Peyer's patch (tissue), 4 donors: ENCODE data around the gene GPBP1. TPM values are rescaled to one million over a fixed set of nuclear protein-coding genes. Genes with fewer than 3 reads are reported as not detected.

Source experiments
- DNase-seq, 3 donors: peaks; one replicate each; pipeline ENCODE4 v3.0.0-alpha.2; 2017 to 2019
- H3K27ac ChIP-seq, 4 donors: fragments of 200-600 bp; sonication (generic); one replicate each; pipeline ENCODE4 v1.5.1; 2016 to 2019
- H3K27me3 ChIP-seq, 2 donors: fragments of 200-600 bp; sonication (generic); one replicate each; pipeline ENCODE4 v1.5.1; 2019
- H3K36me3 ChIP-seq, 3 donors: fragments of 200-600 bp; sonication (generic); one replicate each; pipeline ENCODE4 v1.5.1; 2016 to 2019
- H3K4me1 ChIP-seq, 4 donors: fragments of 200-600 bp; sonication (generic); one replicate each; pipeline ENCODE4 v1.5.1; 2016 to 2019
- H3K4me3 ChIP-seq, 4 donors: fragments of 200-600 bp; sonication (generic); 1 replicate in 3 of 4; 2 replicates in 1 of 4; pipeline ENCODE4 v1.5.1; 2016 to 2019; ENCODE audit warnings: mild to moderate bottlenecking in 1 of 4
- H3K9me3 ChIP-seq, 4 donors: fragments of 200-600 bp; sonication (generic); one replicate each; pipeline ENCODE4 v1.5.1; 2016 to 2019; ENCODE audit warnings: mild to moderate bottlenecking in 1 of 4
- POLR2A ChIP-seq, 2 donors: fragments of 450-650 bp; IDR thresholded peaks; one replicate each; pipeline ENCODE4 v1.5.1; 2017; ENCODE audit warnings: antibody characterized with exemption in 2 of 2, mild to moderate bottlenecking in 2 of 2, moderate library complexity in 2 of 2
- total RNA-seq, 4 donors: library from RNA; depleted of rRNA; stranded (reverse); fragments of >200 nt; gene quantifications; one replicate each; pipeline ENCODE4 v1.1.0, GENCODE V29; 2016
- TF ChIP-seq, protein P1 (sequence below), 6 experiments: fragments of 450-650 bp in 4 of 6; fragments of 200-600 bp in 2 of 6; sonication (generic) in 1 of 6; IDR thresholded peaks; one replicate each; pipeline ENCODE4 v1.5.1; 2017 to 2019; ENCODE audit warnings: antibody characterized with exemption in 6 of 6, mild to moderate bottlenecking in 3 of 6, moderate library complexity in 1 of 6

The GPBP1 gene
- total RNA-seq, 4 donors from 2014 or later = 67.0 to 191 (median 81.7) TPM

DNA sequence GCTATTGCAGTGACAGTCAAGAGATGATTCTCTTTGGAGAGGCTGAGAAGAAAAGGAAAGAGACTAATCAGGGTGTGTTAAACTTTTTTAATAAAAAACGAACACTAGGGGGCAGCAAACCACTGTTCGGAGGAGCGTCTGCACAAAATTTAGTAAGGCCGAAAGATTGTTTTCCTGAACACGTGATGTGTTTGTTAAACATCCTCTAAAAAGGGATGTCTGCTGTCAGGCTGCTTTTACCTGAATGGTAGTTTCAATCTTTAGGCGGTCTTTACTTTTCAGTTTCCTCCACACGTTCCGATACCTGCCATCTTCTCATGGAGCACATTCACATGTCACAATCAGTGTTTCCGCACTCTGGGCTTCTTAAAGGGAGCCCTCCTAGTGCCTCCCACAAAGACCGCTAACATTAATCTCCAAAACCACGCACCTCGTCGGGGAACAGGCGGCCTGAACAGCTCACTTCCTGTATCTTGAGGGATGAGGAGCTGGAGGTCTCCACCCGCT, 125.2 kb downstream of the GPBP1 start:
- Histone ChIP-seq H3K27me3 (no peaks in the 10 kb centered on the region), H3K36me3 (no peaks in the 10 kb centered on the region), H3K4me3 (peak overlapping the region in 1 of 4 donors; percentile 26), H3K27ac (peak overlapping the region in 1 of 4 donors; percentile 3), H3K4me1 (peaks cover 0 to 5% (median 2%) of the 10 kb centered on the region in 4 donors), H3K9me3 (no peaks in the 10 kb centered on the region)
- DNase-seq = peak in 2 of 3 donors; percentile 16 to 49
- TF ChIP-seq POLR2A (IDR thresholded peaks at IDR 0.05) = no peak
- TF ChIP-seq, protein P1, sequence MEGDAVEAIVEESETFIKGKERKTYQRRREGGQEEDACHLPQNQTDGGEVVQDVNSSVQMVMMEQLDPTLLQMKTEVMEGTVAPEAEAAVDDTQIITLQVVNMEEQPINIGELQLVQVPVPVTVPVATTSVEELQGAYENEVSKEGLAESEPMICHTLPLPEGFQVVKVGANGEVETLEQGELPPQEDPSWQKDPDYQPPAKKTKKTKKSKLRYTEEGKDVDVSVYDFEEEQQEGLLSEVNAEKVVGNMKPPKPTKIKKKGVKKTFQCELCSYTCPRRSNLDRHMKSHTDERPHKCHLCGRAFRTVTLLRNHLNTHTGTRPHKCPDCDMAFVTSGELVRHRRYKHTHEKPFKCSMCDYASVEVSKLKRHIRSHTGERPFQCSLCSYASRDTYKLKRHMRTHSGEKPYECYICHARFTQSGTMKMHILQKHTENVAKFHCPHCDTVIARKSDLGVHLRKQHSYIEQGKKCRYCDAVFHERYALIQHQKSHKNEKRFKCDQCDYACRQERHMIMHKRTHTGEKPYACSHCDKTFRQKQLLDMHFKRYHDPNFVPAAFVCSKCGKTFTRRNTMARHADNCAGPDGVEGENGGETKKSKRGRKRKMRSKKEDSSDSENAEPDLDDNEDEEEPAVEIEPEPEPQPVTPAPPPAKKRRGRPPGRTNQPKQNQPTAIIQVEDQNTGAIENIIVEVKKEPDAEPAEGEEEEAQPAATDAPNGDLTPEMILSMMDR (IDR thresholded peaks at IDR 0.05) = peak; percentile 56 to 79 (median 70)

DNA sequence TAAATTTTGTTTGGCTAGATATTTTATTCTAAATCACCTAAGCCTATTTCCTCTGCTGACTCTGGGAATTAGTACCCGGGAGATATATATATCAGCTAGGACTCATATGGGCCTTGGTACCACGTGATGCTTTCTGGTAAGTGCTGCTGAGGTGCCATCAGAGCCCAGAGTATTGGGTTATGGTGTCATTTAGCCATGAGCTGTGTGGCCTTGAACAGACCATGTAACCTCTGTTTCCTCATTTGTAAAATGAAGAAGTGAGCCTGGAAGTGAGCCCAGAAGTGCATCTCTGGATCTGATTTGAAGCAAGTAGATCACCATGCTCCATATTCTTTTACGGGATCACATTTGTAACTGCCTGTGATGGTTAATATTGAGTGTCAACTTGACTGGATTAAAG, 126.1 kb downstream of the GPBP1 start:
- no peak for DNase-seq
- no peak overlapping the region for H3K27ac ChIP-seq
- H3K36me3 ChIP-seq = no peaks in the 10 kb centered on the region
- TF ChIP-seq, protein P1 (IDR thresholded peaks at IDR 0.05) = no peak
- no peak for TF ChIP-seq POLR2A (IDR thresholded peaks at IDR 0.05)
- H3K4me1 ChIP-seq = peaks cover 0 to 5% (median 2%) of the 10 kb centered on the region in 4 donors
- H3K27me3 ChIP-seq = no peaks in the 10 kb centered on the region
- H3K9me3 ChIP-seq = no peaks in the 10 kb centered on the region
- no peak overlapping the region for H3K4me3 ChIP-seq

DNA sequence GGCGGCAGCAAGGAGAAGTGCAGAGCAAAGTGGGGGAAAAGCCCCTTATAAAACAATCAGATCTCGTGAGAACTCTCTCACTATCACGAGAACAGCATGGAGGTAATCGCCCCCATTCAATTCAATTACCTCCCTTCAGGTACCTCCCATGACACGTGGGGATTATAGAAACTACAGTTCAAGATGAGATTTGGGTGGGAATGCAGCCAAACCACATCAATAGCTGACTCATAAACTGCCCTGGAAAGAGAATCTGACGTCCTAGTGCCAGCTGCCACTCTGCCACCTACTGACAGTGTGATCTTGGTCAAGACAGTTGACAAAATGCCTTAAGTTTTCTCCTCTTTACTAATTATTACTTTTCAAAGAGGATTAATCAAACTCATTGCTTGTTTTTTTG, 128.3 kb downstream of the GPBP1 start:
- Histone ChIP-seq H3K27me3 (no peaks in the 10 kb centered on the region), H3K4me1 (peaks cover 0 to 5% (median 2%) of the 10 kb centered on the region in 4 donors), H3K4me3 (no peak overlapping the region), H3K27ac (no peak overlapping the region), H3K36me3 (no peaks in the 10 kb centered on the region), H3K9me3 (peaks cover 0 to 2% (median 0%) of the 10 kb centered on the region in 4 donors)
- DNase-seq = no peak
- no peak for TF ChIP-seq POLR2A (IDR thresholded peaks at IDR 0.05)
- TF ChIP-seq, protein P1 (IDR thresholded peaks at IDR 0.05) = no peak

DNA sequence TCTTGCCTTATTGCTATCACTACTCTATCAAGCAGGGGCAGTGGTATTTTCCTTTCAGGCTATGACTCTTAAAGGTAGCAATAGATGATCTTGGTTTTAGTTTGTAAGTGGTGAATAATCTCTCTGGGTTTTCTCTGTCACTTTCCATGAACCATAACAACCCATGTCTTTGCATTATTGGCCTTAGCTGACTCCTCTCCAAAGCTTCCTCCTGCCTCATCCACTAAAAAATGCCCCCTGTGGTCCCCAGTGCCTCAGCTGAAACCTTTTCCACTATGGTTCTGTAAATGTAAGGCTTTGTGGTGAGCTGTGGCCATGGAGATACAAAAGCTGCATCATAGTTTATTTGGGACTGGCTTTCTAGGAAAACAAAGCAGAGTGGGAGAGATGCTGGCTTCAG, 128.8 kb downstream of the GPBP1 start:
- DNase-seq = no peak
- H3K4me1 ChIP-seq = peaks cover 0 to 5% (median 2%) of the 10 kb centered on the region in 4 donors
- no peak overlapping the region for H3K4me3 ChIP-seq
- TF ChIP-seq, protein P1 (IDR thresholded peaks at IDR 0.05) = no peak
- no peak for TF ChIP-seq POLR2A (IDR thresholded peaks at IDR 0.05)
- no peaks in the 10 kb centered on the region for H3K27me3 ChIP-seq
- H3K27ac ChIP-seq = no peak overlapping the region
- no peaks in the 10 kb centered on the region for H3K36me3 ChIP-seq
- peaks cover 0 to 2% (median 0%) of the 10 kb centered on the region in 4 donors for H3K9me3 ChIP-seq

DNA sequence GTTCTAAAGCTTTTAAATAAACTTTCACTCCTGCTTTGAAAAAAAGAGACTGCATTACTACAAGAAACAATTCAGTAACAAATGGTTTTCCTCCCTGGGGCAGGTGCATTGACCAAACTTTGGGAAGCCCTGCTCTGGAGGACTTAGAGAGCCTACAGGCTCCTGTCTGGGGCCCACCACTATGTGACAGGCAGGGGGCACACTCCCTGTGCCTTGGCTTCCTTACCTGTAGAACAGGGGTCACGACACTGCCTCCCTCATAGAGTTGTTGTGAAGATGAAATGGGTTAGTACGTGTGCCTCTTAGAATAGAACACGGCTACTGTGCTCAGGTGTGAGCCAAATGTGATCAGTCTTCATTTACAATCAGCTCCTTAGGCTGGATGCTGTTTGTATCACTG, 130.1 kb downstream of the GPBP1 start:
- no peaks in the 10 kb centered on the region for H3K4me1 ChIP-seq
- H3K36me3 ChIP-seq = no peaks in the 10 kb centered on the region
- no peak overlapping the region for H3K4me3 ChIP-seq
- no peak for DNase-seq
- no peak overlapping the region for H3K27ac ChIP-seq
- TF ChIP-seq, protein P1 (IDR thresholded peaks at IDR 0.05) = no peak
- no peak for TF ChIP-seq POLR2A (IDR thresholded peaks at IDR 0.05)
- H3K27me3 ChIP-seq = no peaks in the 10 kb centered on the region
- peaks cover 0 to 2% (median 0%) of the 10 kb centered on the region in 4 donors for H3K9me3 ChIP-seq
